ENCODE results near the gene TCF21. TPM values are rescaled to one million over a fixed set of nuclear protein-coding genes. Genes with fewer than 3 reads are reported as not detected.

Gene TCF21
- total and polyA plus RNA-seq, 10 of the 15 experiments (the other 5 are each of a cell fraction or from before 2014, with no cell fraction given): 0.08 TPM; not detected in 9

- FAIRE-seq (no peak), DNase-seq (ENCODE audit: low read depth, low spot score) (no peak), ATAC-seq (no peak)
- no peaks in the 10 kb centered on the region for H3K4me1 ChIP-seq (ENCODE audit: control insufficient read depth, insufficient read depth, low read length)
- no peaks in the 10 kb centered on the region for H3K36me3 ChIP-seq (ENCODE audit: control insufficient read depth in 2 of 2, insufficient read depth in 2 of 2, low read length in 1 of 2)
- ChIA-PET POLR2A (no interaction called here), SMC1A (ENCODE audit: uncharacterized antibody, unreplicated experiment) (interaction anchor here (1.2 kb wide), 1 partner anchor 129 kb away, joined by 3 read pairs; no protein-coding TSS in a partner anchor), CTCF (no interaction called here), RAD21 (ENCODE audit: unreplicated experiment) (no interaction called here)
- no TSS peak for BruUV-seq (replicated peaks)
- no peaks in the 10 kb centered on the region for H4K20me1 ChIP-seq (ENCODE audit: control insufficient read depth, insufficient read depth)
- H3K9me3 ChIP-seq (replicated peaks; ENCODE audit: control insufficient read depth, insufficient read depth, low read length): no peaks in the 10 kb centered on the region
- H3K4me2 ChIP-seq (ENCODE audit: control insufficient read depth, insufficient read depth): no peak overlapping the region
- in situ Hi-C loops (cut with MboI) (no loop called here), intact Hi-C loops (cut with micrococcal nuclease; ENCODE audit: unreplicated experiment) (no loop called here)
- H3K27me3 ChIP-seq (replicated peaks in 1 of 2; ENCODE audit: control insufficient read depth in 2 of 2, insufficient read depth in 2 of 2, low read length in 1 of 2): peaks cover 14 to 25% of the 10 kb centered on the region in 2 experiments
- H3K27ac ChIP-seq (ENCODE audit: control insufficient read depth, insufficient read depth): no peak overlapping the region
- H3K9ac ChIP-seq (ENCODE audit: control insufficient read depth, insufficient read depth, low read length): no peak overlapping the region
- no peaks in the 10 kb centered on the region for H3K79me2 ChIP-seq (ENCODE audit: control insufficient read depth, insufficient read depth, low read length)
- 0% methylated on average over 1 of the region's 1 CpG for WGBS (ENCODE audit: insufficient coverage, insufficient replicate concordance, low lambda C conversion rate, missing lambda C conversion rate)
- no peak for TF ChIP-seq RUNX3 (IDR thresholded peaks at IDR 0.05; ENCODE audit: low read length)
- H2AFZ ChIP-seq (ENCODE audit: control insufficient read depth, low read depth, low read length): no peak overlapping the region
- H3K4me3 ChIP-seq: no peak overlapping the region
Observed at GRCh38 chr6:133887880-133888230, 1.1 kb upstream of the TCF21 start.

- no peak overlapping the region for H3K9ac ChIP-seq (ENCODE audit: control insufficient read depth, insufficient read depth, low read length)
- RAD21 ChIA-PET (ENCODE audit: unreplicated experiment): no interaction called here
- H3K4me1 ChIP-seq (ENCODE audit: control insufficient read depth, insufficient read depth, low read length): no peaks in the 10 kb centered on the region
- no TSS peak for BruUV-seq (replicated peaks)
- H2AFZ ChIP-seq (ENCODE audit: control insufficient read depth, low read depth, low read length): no peak overlapping the region
- FAIRE-seq: no peak
- in situ Hi-C loops (cut with MboI): no loop called here
- H3K36me3 ChIP-seq (ENCODE audit: control insufficient read depth in 2 of 2, insufficient read depth in 2 of 2, low read length in 1 of 2): no peaks in the 10 kb centered on the region
- SMC1A ChIA-PET (ENCODE audit: uncharacterized antibody, unreplicated experiment): no interaction called here
- H4K20me1 ChIP-seq (ENCODE audit: control insufficient read depth, insufficient read depth): no peaks in the 10 kb centered on the region
- no peak overlapping the region for H3K27ac ChIP-seq (ENCODE audit: control insufficient read depth, insufficient read depth)
- H3K9me3 ChIP-seq (replicated peaks; ENCODE audit: control insufficient read depth, insufficient read depth, low read length): no peaks in the 10 kb centered on the region
- H3K4me3 ChIP-seq: no peak overlapping the region
- POLR2A ChIA-PET: no interaction called here
- 39% methylated on average over 52 of the region's 56 CpGs for WGBS (ENCODE audit: insufficient coverage, insufficient replicate concordance, low lambda C conversion rate, missing lambda C conversion rate)
- ATAC-seq: no peak
- intact Hi-C loops (cut with micrococcal nuclease; ENCODE audit: unreplicated experiment): no loop called here
- no peaks in the 10 kb centered on the region for H3K79me2 ChIP-seq (ENCODE audit: control insufficient read depth, insufficient read depth, low read length)
- CTCF ChIA-PET: no interaction called here
- H3K27me3 ChIP-seq (replicated peaks in 1 of 2; ENCODE audit: control insufficient read depth in 2 of 2, insufficient read depth in 2 of 2, low read length in 1 of 2): peaks cover 19 to 33% of the 10 kb centered on the region in 2 experiments
- H3K4me2 ChIP-seq (ENCODE audit: control insufficient read depth, insufficient read depth): no peak overlapping the region
- DNase-seq (ENCODE audit: low read depth, low spot score): no peak
- TF ChIP-seq PBX3 (IDR thresholded peaks at IDR 0.05; ENCODE audit: insufficient replicate concordance, low read depth, low read length): no peak
- no peak for TF ChIP-seq RBBP5 (conservative IDR thresholded peaks at IDR 0.05)
- no peak for TF ChIP-seq MTA3 (IDR thresholded peaks at IDR 0.05; ENCODE audit: borderline replicate concordance, low read length)
- TF ChIP-seq KAT2A (conservative IDR thresholded peaks at IDR 0.05; ENCODE audit: control insufficient read depth, low read depth, low read length): no peak
- no peak for TF ChIP-seq ZNF687 (IDR thresholded peaks at IDR 0.05)
- no peak for TF ChIP-seq SMC3 (IDR thresholded peaks at IDR 0.05; ENCODE audit: borderline replicate concordance, low read length)
- no peak for TF ChIP-seq LARP7 (IDR thresholded peaks at IDR 0.05)
- no peak for TF ChIP-seq PAX8 (IDR thresholded peaks at IDR 0.05)
- no peak for TF ChIP-seq CHD2 (IDR thresholded peaks at IDR 0.05; ENCODE audit: borderline replicate concordance, low read depth, low read length)
- TF ChIP-seq USF1 (IDR thresholded peaks at IDR 0.05; ENCODE audit: borderline replicate concordance, extremely low read length, insufficient read depth, low read depth, low read length): no peak
Observed at GRCh38 chr6:133889557-133890403, 867 bp downstream of the TCF21 start.

Data from GM12878 (cell line).